SK-N-MC (cell line): Measurements from ENCODE around the gene DCP2.

Source experiments
- EZH2 ChIP-seq: fragments of 200-600 bp; sonication (generic); IDR thresholded peaks from one replicate; pipeline ENCODE4 v1.6.1; 2017; ENCODE audit warnings: antibody characterized with exemption
- FOXP2 ChIP-seq: optimal IDR thresholded peaks from 2 replicates; pipeline ENCODE3; 2011; ENCODE audit warnings: mild to moderate bottlenecking, moderate library complexity; ENCODE audit not compliant: insufficient read depth; ENCODE audit errors: extremely low read length, control extremely low read depth
- POLR2AphosphoS5 ChIP-seq: IDR thresholded peaks from 2 replicates; pipeline ENCODE4 v1.6.1; 2012; ENCODE audit warnings: mild to moderate bottlenecking, low read depth, low read length, borderline replicate concordance

DNA sequence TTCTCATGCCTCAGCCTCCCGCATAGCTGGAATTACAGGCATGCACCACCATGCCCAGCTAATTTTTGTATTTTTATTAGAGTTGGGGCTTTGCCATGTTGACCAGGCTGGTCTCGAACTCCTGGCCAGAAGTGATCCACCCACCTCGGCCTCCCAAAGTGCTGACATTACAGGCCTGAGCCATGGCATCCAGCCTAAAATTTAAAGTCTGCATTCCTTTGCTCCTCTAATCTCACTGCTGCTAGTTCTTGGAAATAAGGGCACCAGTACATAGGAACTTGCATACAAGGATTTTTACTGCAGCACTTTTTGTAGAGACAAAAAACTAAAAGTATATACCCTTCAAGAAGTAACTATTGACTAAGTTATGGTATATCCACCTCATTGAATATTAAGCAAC lies 20.0 kb upstream of the DCP2 start:
- TF ChIP-seq EZH2 (no peak), POLR2AphosphoS5 (no peak), FOXP2 (no peak)
